Kidney (tissue), 14 donors: ENCODE data around the gene OR2V1. TPM values are rescaled to one million over a fixed set of nuclear protein-coding genes. Genes with fewer than 3 reads are reported as not detected.
"Not testable (repeated sequence)": the region's sequence is repeated elsewhere in the genome, so short reads cannot be mapped to it uniquely, and the experiment has no call there.

Source experiments
- DNase-seq, 5 donors: peaks; one replicate each; pipeline ENCODE4 v3.0.0-alpha.2; 2013 to 2020
- FAIRE-seq: peaks from 2 replicates; lab custom pipeline; 2012; peaks lifted over from hg19 to GRCh38; lab: Jason Lieb, UNC
- H3K27ac ChIP-seq, 2 donors: one replicate each; pipeline ENCODE4 v1.7.0; 2013; ENCODE audit warnings: low read depth in 2 of 2, low read length in 2 of 2, inconsistent platforms in 1 of 2
- H3K27me3 ChIP-seq: one replicate; pipeline ENCODE4 v1.7.1; 2013; ENCODE audit warnings: low read length, inconsistent platforms; ENCODE audit not compliant: control insufficient read depth, insufficient read depth
- H3K36me3 ChIP-seq, 3 donors: one replicate each; pipeline versions ENCODE4 v1.7.0 to v1.7.1; 2013; ENCODE audit warnings: low read length in 3 of 3, control low read depth in 1 of 3, inconsistent platforms in 1 of 3; ENCODE audit not compliant: insufficient read depth in 3 of 3, control insufficient read depth in 2 of 3
- H3K4me1 ChIP-seq, 3 donors: one replicate each; pipeline versions ENCODE4 v1.7.0 to v1.7.1; 2013; ENCODE audit warnings: low read length in 3 of 3, inconsistent platforms in 1 of 3, low read depth in 1 of 3; ENCODE audit not compliant: control insufficient read depth in 2 of 3, insufficient read depth in 2 of 3
- H3K4me3 ChIP-seq, 3 donors: one replicate each; pipeline versions ENCODE4 v1.7.0 to v1.8.1; 2013; ENCODE audit warnings: low read length in 3 of 3, control low read depth in 1 of 3, inconsistent platforms in 1 of 3
- H3K9ac ChIP-seq, 3 donors: one replicate each; pipeline versions ENCODE4 v1.7.0 to v1.7.1; 2013; ENCODE audit warnings: low read length in 3 of 3, control low read depth in 1 of 3, inconsistent platforms in 1 of 3
- H3K9me3 ChIP-seq, 3 donors: one replicate each; pipeline versions ENCODE4 v1.7.0 to v1.7.1; 2013; ENCODE audit warnings: low read length in 3 of 3, control low read depth in 1 of 3, inconsistent platforms in 1 of 3; ENCODE audit not compliant: control insufficient read depth in 2 of 3, insufficient read depth in 1 of 3
- CTCF ChIP-seq: IDR thresholded peaks from 3 replicates; pipeline ENCODE4 v1.5.1; 2012; ENCODE audit warnings: mild to moderate bottlenecking, moderate library complexity, borderline replicate concordance; ENCODE audit not compliant: insufficient read depth; ENCODE audit errors: extremely low read depth
- intact Hi-C: fragments of 100-400 bp; cut with DNase I; formaldehyde crosslinking; loops from one replicate; pipeline ENCODE4 v1.11.1; 2022
- polyA plus RNA-seq: library from polyadenylated mRNA; stranded (reverse); fragments of 350-450 nt; fragmentation: Illumina TruSeq; extraction: RNeasy Lipid Tissue Mini Kit (QIAGEN cat#74804); gene quantifications from one replicate; pipeline ENCODE4 v1.2.3, GENCODE V29; 2014; ENCODE audit warnings: low read depth, low replicate concordance; ENCODE audit not compliant: insufficient read depth
- total RNA-seq: library from RNA; stranded (reverse); fragmentation: NEBNext Ultra II Directional; extraction: Animal tissue kit (Norgen Biotek cat#: 25700); gene quantifications from one replicate; pipeline ENCODE4 v1.2.1, GENCODE V29; 2021
- donor health status: control.
- donor health status: control.
- donor health status: control.
- donor health status: control.
- donor health status: control.
- donor health status: DM: yes; HTN: yes; CAD: no.
- donor health status: Normal renal cell carcinoma (clear cell type).

OR2V1 gene
- total and polyA plus RNA-seq, 2 donors from 2014 or later: not detected

GRCh38 chr5:181114844-181115778 is 15.9 kb downstream of the OR2V1 start:
- intact Hi-C loops: no loop called here
- Histone ChIP-seq H3K9ac (no peak overlapping the region), H3K27me3 (peaks cover 28% of the 10 kb centered on the region), H3K4me1 (no peaks in the 10 kb centered on the region), H3K27ac (no peak overlapping the region), H3K36me3 (no peaks in the 10 kb centered on the region), H3K9me3 (no peaks in the 10 kb centered on the region), H3K4me3 (peak overlapping the region in 1 of 3 donors; percentile 17)
- DNase-seq (peak in 4 of 5 donors; percentile 61 to 85 (median 76)), FAIRE-seq (no peak)
- TF ChIP-seq CTCF: no peak

GRCh38 chr5:181114284-181114843 is 16.6 kb downstream of the OR2V1 start:
- no peak for TF ChIP-seq CTCF
- intact Hi-C loops: no loop called here
- Histone ChIP-seq H3K9me3 (no peaks in the 10 kb centered on the region), H3K4me3 (no peak overlapping the region), H3K27me3 (peaks cover 28% of the 10 kb centered on the region), H3K36me3 (no peaks in the 10 kb centered on the region), H3K4me1 (no peaks in the 10 kb centered on the region), H3K9ac (no peak overlapping the region), H3K27ac (no peak overlapping the region)
- FAIRE-seq (no peak), DNase-seq (peak in 1 of 5 donors; percentile 30)

- intact Hi-C loops, H3K4me3 ChIP-seq, DNase-seq, H3K9me3 ChIP-seq, H3K27ac ChIP-seq, H3K36me3 ChIP-seq, FAIRE-seq, H3K9ac ChIP-seq, H3K4me1 ChIP-seq: not testable (repeated sequence)
- H3K27me3 ChIP-seq: peaks cover 28% of the 10 kb centered on the region
Observed at GRCh38 chr5:181113572-181113971, 17.4 kb downstream of the OR2V1 start.

- no peaks in the 10 kb centered on the region for H3K36me3 ChIP-seq
Observed at GRCh38 chr5:181112476-181112875, 18.5 kb downstream of the OR2V1 start.

More at GRCh38 chr5:181112476-181112875, 18.5 kb downstream of the OR2V1 start:
- H3K9me3 ChIP-seq: no peaks in the 10 kb centered on the region
- no peak for TF ChIP-seq CTCF
- H3K9ac ChIP-seq: no peak overlapping the region
- H3K27ac ChIP-seq: no peak overlapping the region
- H3K4me3 ChIP-seq: no peak overlapping the region
- H3K27me3 ChIP-seq: peaks cover 27% of the 10 kb centered on the region
- no peak for FAIRE-seq
- intact Hi-C loops: no loop called here
- H3K4me1 ChIP-seq: no peaks in the 10 kb centered on the region
- DNase-seq: no peak
